IPS-15b (cell line): Measurements from ENCODE around the gene FSTL4.
"Not testable (repeated sequence)": the region's sequence is repeated elsewhere in the genome, so short reads cannot be mapped to it uniquely, and the experiment has no call there.

ENCODE experiments used
- H3K27me3 ChIP-seq: one replicate; pipeline ENCODE4 v1.6.1; 2013; ENCODE audit warnings: low read length; ENCODE audit not compliant: control insufficient read depth, insufficient read depth
- H3K36me3 ChIP-seq: one replicate; pipeline ENCODE4 v1.6.1; 2013; ENCODE audit warnings: low read length; ENCODE audit not compliant: control insufficient read depth, insufficient read depth
- H3K4me1 ChIP-seq: one replicate; pipeline ENCODE4 v1.6.1; 2013; ENCODE audit warnings: mild to moderate bottlenecking, low read length; ENCODE audit not compliant: control insufficient read depth, insufficient read depth
- H3K4me3 ChIP-seq: one replicate; pipeline ENCODE4 v1.5.1; 2013; ENCODE audit warnings: low read depth, low read length
- H3K9ac ChIP-seq: one replicate; pipeline ENCODE4 v1.6.1; 2013; ENCODE audit warnings: low read depth, mild to moderate bottlenecking, low read length
- H3K9me3 ChIP-seq: one replicate; pipeline ENCODE4 v1.6.1; 2013; ENCODE audit warnings: mild to moderate bottlenecking, low read length; ENCODE audit not compliant: control insufficient read depth, insufficient read depth

Gene FSTL4

DNA sequence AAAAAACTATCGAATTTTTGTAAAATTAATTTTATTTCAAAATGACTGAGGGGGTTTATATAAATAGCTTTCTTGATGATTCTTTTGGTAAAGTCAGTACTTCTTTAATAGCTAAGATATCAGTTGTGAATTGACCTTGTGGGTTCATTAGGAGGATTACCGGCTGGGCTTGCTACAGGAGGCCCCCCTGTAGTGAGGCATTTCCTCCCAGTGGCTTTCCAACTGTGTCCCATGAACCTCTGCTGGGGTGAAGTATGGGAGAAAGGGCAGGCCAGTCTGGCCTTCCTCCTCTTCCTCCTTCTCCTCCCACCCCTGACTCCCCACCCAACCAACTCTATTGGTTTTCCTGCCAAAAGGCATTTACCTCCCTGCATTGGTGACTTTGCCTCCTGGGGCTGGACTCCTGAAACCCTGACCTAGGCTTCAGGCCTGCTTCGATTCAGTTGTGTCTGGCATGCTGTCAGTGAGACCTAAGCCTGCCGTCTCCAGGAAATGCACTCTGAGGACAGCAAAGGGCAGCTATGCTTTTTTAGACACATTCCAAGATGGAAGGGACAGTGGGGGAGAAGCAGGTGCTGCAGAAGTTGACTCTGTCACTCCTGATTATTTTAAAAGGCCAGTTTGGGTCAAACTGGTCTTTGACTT, 415.8 kb downstream of the FSTL4 start:
- Histone ChIP-seq H3K4me1 (no peaks in the 10 kb centered on the region), H3K27me3 (no peaks in the 10 kb centered on the region), H3K4me3 (no peak overlapping the region), H3K9ac (no peak overlapping the region), H3K36me3 (no peaks in the 10 kb centered on the region), H3K9me3 (no peaks in the 10 kb centered on the region)

DNA sequence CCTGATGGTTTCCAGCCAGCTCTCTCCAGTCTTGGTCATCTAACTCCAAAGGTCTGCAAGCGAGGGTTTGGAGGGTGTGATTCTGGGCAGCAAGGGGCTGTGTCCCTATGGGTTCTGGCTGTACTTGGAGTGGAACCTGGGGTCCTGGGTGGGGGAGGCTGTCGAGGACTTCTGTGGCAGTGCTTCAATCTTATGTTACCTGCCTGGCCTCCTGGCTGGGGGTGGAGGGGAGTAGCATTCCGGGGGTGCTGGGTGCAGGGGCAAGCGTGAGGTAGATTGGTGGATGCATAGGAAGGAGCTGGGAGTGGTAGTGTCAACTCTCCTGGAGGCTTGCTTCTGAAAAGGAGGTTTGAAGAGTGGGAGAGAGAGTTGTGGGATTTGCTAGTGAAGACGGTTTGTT, 417.1 kb downstream of the FSTL4 start:
- no peaks in the 10 kb centered on the region for H3K36me3 ChIP-seq
- no peaks in the 10 kb centered on the region for H3K9me3 ChIP-seq
- H3K9ac ChIP-seq = no peak overlapping the region
- H3K4me1 ChIP-seq = no peaks in the 10 kb centered on the region
- H3K27me3 ChIP-seq = no peaks in the 10 kb centered on the region
- no peak overlapping the region for H3K4me3 ChIP-seq

DNA sequence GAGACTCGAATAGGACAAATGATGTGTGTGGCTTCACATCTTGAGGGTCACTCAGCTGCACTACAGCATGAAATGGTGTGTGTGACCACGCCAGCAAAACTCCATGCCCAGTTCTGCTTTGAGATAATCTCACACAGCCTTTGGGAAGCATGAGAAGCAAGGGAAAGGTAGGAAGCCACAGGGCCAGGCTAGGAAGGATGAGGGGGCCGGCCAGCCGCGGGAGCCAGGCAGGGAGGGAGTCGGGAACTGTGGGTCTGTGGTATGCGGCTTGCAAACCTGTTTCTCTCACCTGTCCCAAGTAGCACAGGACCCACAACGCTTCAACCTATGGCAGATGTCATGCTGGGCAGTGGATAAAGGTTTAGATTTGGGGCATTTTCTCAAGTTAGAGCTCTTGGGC, 418.5 kb downstream of the FSTL4 start:
- Histone ChIP-seq H3K27me3 (no peaks in the 10 kb centered on the region), H3K4me3 (no peak overlapping the region), H3K9ac (no peak overlapping the region)

DNA sequence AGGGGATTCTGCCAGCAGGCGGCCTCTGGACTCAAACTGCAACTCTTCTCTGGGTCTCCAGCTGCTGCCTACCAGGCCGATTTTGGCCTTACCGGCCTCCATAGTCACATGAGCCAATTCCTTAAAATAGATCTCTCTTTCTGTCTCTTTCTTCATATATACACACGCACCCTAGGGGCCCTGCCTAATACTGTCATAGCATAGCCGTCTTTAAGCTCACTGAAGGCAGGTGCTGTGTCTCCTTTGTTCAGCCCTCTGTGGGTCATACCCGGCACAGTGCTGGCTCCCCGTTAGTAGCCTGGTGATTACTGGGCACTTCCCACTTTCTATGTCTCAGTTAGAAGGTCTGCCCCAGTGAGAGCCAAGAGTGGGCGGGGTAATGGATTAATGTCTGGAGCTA, 419.6 kb downstream of the FSTL4 start:
- H3K4me1 ChIP-seq = no peaks in the 10 kb centered on the region
- H3K36me3 ChIP-seq = no peaks in the 10 kb centered on the region
- no peak overlapping the region for H3K4me3 ChIP-seq
- H3K9ac ChIP-seq = no peak overlapping the region
- no peaks in the 10 kb centered on the region for H3K27me3 ChIP-seq
- no peaks in the 10 kb centered on the region for H3K9me3 ChIP-seq

More for the DNA sequence above, 418.5 kb downstream of the FSTL4 start:
- Histone ChIP-seq H3K36me3 (no peaks in the 10 kb centered on the region), H3K9me3 (no peaks in the 10 kb centered on the region), H3K4me1 (no peaks in the 10 kb centered on the region)

DNA sequence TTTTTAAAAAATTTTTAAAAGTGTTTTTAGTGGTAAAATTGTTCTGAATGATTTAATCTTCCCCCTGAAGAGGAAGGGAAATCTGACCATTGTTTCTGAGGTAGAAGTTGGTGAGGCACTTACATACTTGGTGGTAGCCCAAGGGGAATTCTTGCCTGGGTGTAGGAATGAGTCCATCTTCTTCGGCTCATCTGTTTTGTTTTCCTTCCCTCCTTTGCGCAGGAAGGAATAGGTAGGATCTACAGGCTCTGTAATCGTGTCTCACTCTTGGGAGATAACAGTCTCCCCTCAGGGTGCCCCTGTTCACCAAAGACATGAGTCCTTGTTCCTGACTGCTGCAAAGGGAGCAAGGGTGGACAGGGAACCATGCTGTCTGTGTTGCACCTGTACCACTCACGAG, 422.5 kb downstream of the FSTL4 start:
- Histone ChIP-seq H3K27me3 (no peaks in the 10 kb centered on the region), H3K9me3 (no peaks in the 10 kb centered on the region), H3K4me1 (no peaks in the 10 kb centered on the region), H3K36me3 (no peaks in the 10 kb centered on the region), H3K4me3 (no peak overlapping the region), H3K9ac (no peak overlapping the region)

DNA sequence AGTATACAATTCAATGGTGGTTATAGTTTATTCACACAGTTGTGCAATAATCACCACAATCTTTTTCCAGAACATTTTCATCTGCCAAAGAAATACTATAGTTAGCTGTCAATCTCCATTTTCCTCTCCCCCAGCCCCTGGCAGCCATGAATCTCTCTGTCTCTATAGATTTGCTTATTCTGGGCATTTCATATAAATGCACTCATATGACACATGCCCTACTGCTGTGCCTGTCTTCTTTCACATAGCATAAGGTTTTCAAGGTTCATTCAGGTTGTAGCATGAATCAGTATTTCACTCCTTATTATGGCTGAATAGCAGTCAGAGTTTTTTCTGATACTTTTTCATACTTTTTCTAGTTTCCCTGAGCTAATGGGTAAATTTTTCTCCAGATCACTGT, 432.9 kb downstream of the FSTL4 start:
- Histone ChIP-seq H3K9me3 (no peaks in the 10 kb centered on the region), H3K27me3 (no peaks in the 10 kb centered on the region), H3K4me1 (no peaks in the 10 kb centered on the region), H3K36me3 (no peaks in the 10 kb centered on the region), H3K4me3 (no peak overlapping the region), H3K9ac (no peak overlapping the region)

DNA sequence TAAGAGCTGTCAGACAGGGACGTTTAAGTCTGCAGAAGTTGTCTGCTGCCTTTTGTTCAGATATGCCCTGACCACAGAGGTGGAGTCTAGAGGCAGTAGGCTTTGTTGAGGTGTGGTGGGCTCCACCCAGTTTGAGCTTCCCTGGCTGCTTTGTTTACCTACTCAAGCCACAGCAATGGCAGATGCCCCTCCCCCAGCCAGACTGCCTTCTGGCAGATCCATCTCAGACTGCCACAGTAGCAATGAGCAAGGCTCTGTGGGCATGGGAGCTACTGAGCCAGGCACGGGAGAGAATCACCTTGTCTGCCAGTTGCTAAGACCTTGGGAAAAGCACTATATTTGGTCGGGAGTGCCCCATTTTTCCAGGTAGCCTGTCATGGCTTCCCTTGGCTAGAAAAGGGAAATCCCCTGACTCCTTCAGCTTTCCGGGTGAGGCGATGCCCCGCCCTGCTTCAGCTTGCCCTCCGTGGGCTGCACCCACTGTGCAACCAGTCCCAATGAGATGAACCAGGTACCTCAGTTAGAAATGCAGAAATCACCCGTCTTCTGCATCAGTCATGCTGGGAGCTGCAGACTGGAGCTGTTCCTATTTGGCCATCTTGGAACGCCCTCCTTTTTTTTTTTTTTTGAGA, 441.5 kb downstream of the FSTL4 start:
- not testable (repeated sequence) for H3K36me3 ChIP-seq, H3K27me3 ChIP-seq, H3K9ac ChIP-seq, H3K4me3 ChIP-seq, H3K4me1 ChIP-seq, H3K9me3 ChIP-seq

DNA sequence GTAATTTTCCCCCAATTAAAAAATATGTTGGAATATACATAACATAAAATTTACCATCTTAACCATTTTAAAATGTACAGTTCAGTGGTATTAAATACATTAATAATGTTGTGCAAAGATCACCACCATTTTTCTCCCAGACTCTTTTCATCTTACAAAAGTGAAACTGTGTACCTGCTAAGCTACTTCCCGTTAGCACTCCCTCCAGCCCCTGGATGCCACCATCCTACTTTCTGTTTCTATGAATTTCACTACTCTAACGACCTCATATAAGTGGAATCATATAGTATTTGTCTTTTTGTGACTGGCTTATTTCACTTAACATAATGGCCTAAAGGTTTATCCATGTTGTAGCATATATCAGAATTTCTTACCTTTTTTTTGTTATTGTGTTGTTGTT, 447.6 kb downstream of the FSTL4 start:
- no peaks in the 10 kb centered on the region for H3K9me3 ChIP-seq
- no peaks in the 10 kb centered on the region for H3K36me3 ChIP-seq
- no peaks in the 10 kb centered on the region for H3K27me3 ChIP-seq
- H3K9ac ChIP-seq = no peak overlapping the region
- no peaks in the 10 kb centered on the region for H3K4me1 ChIP-seq
- H3K4me3 ChIP-seq = no peak overlapping the region

DNA sequence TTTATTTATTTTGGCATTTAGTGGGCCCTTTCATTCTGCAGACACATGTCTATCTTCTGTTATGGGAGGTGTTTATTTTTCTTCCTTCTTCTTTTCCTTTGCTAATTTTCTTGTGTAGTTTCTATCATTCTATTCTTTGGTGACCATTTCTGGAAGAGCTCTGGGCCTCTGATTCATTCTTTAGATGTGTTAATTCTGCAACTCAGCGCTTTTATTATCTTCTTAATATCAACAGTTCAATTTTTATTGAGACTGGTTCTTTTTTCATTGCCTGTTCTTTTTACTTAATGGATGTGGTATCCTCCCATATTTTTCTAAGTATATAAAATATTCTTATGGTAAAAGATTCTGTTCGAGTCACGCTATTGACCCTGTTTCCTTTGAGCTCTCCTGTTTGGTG, 448.5 kb downstream of the FSTL4 start:
- H3K9ac ChIP-seq = no peak overlapping the region
- no peaks in the 10 kb centered on the region for H3K36me3 ChIP-seq
- no peaks in the 10 kb centered on the region for H3K27me3 ChIP-seq
- H3K4me1 ChIP-seq = no peaks in the 10 kb centered on the region
- no peaks in the 10 kb centered on the region for H3K9me3 ChIP-seq
- no peak overlapping the region for H3K4me3 ChIP-seq

DNA sequence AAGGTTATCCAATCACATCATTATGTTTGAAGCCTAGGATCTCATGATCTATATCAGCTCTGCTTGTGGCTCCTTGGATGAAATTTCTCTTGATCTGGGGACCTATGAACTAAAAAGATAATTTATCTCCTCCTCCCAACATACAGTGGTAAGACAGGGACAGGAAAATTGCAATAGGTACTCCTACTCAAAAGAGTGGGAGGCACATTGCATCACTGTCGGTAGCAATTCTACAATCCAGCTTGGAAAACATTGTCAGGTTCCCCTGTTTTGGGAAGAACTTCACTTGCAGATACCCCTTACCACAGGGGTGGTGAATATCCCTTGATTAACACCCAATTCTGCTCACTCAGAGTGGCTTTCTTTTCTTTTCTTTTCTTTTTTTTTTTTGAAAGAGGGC, 452.8 kb downstream of the FSTL4 start:
- no peak overlapping the region for H3K9ac ChIP-seq
- no peaks in the 10 kb centered on the region for H3K4me1 ChIP-seq
- H3K9me3 ChIP-seq = no peaks in the 10 kb centered on the region
- H3K27me3 ChIP-seq = no peaks in the 10 kb centered on the region
- no peaks in the 10 kb centered on the region for H3K36me3 ChIP-seq
- no peak overlapping the region for H3K4me3 ChIP-seq

DNA sequence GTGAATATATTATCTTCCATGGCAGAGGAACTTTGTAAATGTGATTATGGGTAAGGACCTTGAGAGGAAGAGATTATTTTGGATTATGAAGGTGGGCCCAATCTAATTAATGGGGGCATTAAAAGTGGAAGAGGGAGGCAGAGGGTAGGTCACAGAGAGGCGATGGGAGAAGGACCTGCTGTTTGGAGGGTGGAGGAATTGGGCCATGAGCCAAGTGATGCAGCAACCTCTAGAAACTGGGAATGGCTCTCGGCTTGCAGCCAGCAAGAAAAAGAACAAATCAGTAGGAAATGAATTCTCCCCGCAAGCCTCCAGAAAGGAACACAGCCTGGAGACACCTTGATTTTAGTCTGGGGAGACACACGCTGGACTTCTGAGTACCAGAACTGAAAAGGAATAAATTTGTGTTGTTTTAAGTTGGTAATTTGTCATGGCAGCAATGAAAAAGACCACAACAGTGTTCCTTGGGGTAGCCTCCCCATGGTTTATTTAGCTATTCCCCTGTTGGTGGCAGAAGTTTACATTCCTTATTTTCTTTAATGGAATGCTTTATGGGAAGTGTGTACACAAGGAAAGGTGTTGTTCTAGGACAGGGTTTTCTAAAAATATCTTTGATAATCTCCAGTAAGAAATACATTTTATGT, 456.9 kb downstream of the FSTL4 start:
- Histone ChIP-seq H3K4me3 (no peak overlapping the region), H3K27me3 (no peaks in the 10 kb centered on the region), H3K9ac (no peak overlapping the region), H3K36me3 (no peaks in the 10 kb centered on the region), H3K4me1 (no peaks in the 10 kb centered on the region), H3K9me3 (no peaks in the 10 kb centered on the region)
